LNCaP clone FGC (cell line): ENCODE measurements around the gene SMYD4.

Experiments
- DNase-seq: peaks from one replicate; pipeline ENCODE4 v3.0.0-alpha.2; 2011; ENCODE audit warnings: low read depth
- H3K4me3 ChIP-seq: 2 replicates; pipeline ENCODE4 v1.5.1; 2011; ENCODE audit warnings: mild to moderate bottlenecking, low read depth, low read length, control low read depth
- TF ChIP-seq, protein P1 (sequence below): IDR thresholded peaks from 2 replicates; pipeline ENCODE4 v1.5.1; 2012; ENCODE audit warnings: mild to moderate bottlenecking; ENCODE audit not compliant: control insufficient read depth, insufficient read depth; ENCODE audit errors: extremely low read depth

The SMYD4 gene

DNA sequence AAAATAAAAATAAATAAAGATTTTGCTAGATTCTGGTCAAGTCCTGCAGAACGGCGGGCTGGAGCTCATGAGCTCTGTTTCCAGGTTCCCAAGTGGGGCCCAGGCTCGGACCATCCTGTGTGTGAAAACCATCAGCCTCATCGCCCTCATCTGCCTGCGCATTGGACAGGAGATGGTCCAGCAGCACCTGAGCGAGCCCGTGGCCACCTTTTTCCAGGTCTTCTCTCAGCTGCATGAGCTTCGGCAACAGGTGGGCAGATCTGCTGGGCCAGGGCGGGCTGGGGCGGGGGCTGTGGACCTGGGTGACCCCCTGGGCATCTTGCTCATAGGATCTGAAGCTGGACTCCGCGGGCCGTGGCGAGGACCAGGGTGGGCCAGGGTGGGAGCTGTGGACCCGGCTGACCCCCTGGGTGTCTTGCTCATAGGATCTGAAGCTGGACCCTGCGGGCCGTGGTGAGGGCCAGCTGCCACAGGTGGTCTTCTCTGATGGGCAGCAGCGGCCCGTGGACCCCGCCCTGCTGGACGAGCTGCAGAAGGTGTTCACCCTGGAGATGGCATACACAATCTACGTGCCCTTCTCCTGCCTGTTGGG is 97.4 kb downstream of the SMYD4 start:
- no peak overlapping the region for H3K4me3 ChIP-seq
- TF ChIP-seq, protein P1, sequence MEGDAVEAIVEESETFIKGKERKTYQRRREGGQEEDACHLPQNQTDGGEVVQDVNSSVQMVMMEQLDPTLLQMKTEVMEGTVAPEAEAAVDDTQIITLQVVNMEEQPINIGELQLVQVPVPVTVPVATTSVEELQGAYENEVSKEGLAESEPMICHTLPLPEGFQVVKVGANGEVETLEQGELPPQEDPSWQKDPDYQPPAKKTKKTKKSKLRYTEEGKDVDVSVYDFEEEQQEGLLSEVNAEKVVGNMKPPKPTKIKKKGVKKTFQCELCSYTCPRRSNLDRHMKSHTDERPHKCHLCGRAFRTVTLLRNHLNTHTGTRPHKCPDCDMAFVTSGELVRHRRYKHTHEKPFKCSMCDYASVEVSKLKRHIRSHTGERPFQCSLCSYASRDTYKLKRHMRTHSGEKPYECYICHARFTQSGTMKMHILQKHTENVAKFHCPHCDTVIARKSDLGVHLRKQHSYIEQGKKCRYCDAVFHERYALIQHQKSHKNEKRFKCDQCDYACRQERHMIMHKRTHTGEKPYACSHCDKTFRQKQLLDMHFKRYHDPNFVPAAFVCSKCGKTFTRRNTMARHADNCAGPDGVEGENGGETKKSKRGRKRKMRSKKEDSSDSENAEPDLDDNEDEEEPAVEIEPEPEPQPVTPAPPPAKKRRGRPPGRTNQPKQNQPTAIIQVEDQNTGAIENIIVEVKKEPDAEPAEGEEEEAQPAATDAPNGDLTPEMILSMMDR = no peak
- DNase-seq = no peak

DNA sequence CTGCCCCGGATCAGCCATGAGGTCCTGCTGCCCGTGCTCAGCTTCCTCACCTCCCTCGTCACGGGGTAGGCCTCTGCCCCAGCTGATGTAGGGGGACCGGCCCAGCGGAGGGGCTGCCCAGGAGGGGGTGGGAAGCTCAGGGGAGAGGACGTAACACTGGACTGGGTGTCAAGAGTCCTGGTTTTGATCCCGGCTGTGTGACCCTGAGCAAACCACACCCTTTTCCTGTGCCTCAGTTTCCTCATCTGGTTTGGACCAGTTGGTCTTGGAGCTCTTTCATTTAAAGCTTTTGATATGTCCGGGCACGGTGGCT is 98.6 kb downstream of the SMYD4 start:
- H3K4me3 ChIP-seq = no peak overlapping the region
- TF ChIP-seq, protein P1 = no peak
- no peak for DNase-seq

DNA sequence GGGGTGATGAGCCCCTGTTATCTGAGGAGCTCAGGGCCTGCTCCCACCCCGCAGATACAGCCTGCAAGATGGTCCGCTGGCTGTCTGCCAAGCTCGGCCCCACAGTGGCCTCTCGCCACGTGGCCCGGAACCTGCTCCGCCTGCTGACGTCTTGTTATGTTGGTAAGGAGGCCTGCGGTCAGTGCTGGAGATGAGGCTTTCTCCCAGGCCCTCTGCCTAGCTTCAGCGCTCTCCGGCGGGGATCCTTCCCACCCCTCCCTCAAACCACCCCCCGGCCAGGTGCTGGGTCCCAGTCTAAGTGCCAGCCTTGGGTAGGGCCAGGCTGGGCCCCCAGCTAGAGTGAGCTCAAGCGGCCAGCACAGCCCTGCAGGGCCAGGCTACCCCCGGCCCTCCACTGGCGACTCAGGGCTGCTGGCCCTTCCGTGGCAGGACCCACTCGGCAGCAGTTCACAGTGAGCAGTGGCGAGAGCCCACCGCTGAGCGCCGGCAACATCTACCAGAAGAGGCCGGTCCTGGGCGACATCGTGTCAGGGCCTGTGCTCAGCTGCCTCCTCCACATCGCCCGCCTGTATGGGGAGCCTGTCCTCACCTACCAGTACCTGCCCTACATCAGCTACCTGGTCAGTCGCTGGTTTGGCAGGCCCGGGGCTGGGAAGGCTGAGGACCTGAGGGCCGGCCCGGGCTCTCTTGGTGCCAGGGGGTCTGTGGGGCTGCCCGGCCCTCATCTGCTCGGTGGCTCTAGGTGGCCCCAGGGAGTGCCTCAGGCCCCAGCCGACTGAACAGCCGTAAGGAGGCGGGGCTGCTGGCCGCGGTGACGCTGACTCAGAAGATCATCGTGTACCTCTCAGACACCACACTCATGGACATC is 99.1 kb downstream of the SMYD4 start:
- H3K4me3 ChIP-seq = no peak overlapping the region
- DNase-seq = no peak
- TF ChIP-seq, protein P1 = no peak

DNA sequence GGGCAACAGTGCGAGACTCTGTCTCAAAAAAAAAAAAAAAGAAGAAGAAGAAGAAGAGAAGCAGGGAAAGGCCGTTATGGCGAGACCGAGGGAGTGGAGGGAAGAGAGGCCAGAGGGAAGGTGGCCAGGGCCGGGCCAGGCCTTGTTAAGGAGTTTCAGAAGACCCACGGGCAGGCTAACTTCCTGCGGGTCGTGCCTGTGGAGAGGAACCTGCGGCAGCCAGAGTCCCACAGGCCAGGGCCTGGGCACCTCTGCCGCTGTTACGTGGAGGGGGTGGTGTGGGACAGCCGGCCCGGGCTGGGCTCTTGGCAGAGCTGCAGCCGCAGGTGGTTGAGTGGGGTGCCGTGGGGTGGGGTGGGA is 99.8 kb downstream of the SMYD4 start:
- TF ChIP-seq, protein P1 = no peak
- H3K4me3 ChIP-seq = no peak overlapping the region
- DNase-seq = no peak
